Measurements from ENCODE around the gene NHEJ1. TPM values are rescaled to one million over a fixed set of nuclear protein-coding genes. Genes with fewer than 3 reads are reported as not detected.

NHEJ1 gene
- total and polyA plus RNA-seq, 12 donors, result 3.8 to 12.0 (median 7.1) TPM

GRCh38 chr2:219034823-219035222 lies 125.8 kb downstream of the NHEJ1 start:
- no peak overlapping the region for H3K27ac ChIP-seq
- peaks cover 0 to 96% (median 73%) of the 10 kb centered on the region in 7 donors for H3K27me3 ChIP-seq
- TF ChIP-seq, protein P1, sequence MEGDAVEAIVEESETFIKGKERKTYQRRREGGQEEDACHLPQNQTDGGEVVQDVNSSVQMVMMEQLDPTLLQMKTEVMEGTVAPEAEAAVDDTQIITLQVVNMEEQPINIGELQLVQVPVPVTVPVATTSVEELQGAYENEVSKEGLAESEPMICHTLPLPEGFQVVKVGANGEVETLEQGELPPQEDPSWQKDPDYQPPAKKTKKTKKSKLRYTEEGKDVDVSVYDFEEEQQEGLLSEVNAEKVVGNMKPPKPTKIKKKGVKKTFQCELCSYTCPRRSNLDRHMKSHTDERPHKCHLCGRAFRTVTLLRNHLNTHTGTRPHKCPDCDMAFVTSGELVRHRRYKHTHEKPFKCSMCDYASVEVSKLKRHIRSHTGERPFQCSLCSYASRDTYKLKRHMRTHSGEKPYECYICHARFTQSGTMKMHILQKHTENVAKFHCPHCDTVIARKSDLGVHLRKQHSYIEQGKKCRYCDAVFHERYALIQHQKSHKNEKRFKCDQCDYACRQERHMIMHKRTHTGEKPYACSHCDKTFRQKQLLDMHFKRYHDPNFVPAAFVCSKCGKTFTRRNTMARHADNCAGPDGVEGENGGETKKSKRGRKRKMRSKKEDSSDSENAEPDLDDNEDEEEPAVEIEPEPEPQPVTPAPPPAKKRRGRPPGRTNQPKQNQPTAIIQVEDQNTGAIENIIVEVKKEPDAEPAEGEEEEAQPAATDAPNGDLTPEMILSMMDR (IDR thresholded peaks at IDR 0.05), result no peak
- no peak overlapping the region for H3K4me3 ChIP-seq
- 49 to 60% methylated on average over 6 of the region's 6 CpGs for WGBS, 2 donors
- no peaks in the 10 kb centered on the region for H3K36me3 ChIP-seq
- no peaks in the 10 kb centered on the region for H3K4me1 ChIP-seq
- H3K9me3 ChIP-seq, result no peaks in the 10 kb centered on the region
- ATAC-seq, result no peak
- intact Hi-C loops (cut with DNase I), result no loop called here
- DNase-seq, result no peak

GRCh38 chr2:219032051-219032745 lies 128.4 kb downstream of the NHEJ1 start:
- H3K36me3 ChIP-seq, result no peaks in the 10 kb centered on the region
- no peak for ATAC-seq
- intact Hi-C loops (cut with DNase I), result no loop called here
- H3K4me1 ChIP-seq, result no peaks in the 10 kb centered on the region
- no peaks in the 10 kb centered on the region for H3K9me3 ChIP-seq
- no peak overlapping the region for H3K4me3 ChIP-seq
- H3K27me3 ChIP-seq, result peaks cover 0 to 71% (median 59%) of the 10 kb centered on the region in 7 donors
- DNase-seq, result no peak
- TF ChIP-seq, protein P1 (IDR thresholded peaks at IDR 0.05), result no peak
- H3K27ac ChIP-seq, result no peak overlapping the region
- WGBS, 2 donors, result 82 to 85% methylated on average over 23 of the region's 23 CpGs

DNA sequence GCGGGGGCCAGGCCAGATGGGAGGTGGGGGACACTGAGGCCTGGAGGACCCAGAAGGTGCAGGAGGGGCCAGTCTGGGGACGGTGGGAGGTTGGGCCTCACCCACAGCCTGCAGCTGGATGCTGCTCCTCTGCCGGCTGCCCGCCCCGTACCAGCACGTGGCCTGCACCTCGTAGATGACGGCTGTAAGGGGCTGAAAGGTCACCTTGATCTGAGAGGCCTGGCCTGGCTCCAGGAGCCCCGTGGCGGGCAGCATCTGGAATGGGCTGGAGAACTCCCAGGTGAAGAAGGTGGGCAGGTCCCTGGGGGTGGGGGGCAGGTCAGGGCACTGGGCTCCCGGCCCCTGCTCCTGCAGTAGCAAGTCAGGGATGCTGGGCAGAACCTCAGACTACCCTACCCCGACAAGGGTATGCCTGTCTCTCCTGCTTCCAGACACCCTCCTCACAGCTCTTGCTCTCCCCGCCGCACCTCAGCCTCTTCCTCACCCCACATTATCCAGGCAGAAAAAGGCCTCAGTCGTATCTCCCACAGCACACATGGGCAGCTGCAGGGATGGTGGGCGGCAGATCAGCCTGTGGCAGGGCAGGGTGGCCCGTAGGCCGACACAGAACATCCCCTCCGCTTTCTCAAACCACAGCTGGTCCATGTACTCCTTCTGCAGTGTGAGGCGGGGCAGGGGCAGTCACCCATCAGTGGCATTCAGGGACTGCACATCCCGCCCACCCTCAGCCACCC lies 129.4 kb downstream of the NHEJ1 start:
- WGBS, 2 donors, result 58 to 61% methylated on average over 21 of the region's 21 CpGs
- no peak overlapping the region for H3K27ac ChIP-seq
- H3K4me3 ChIP-seq, result no peak overlapping the region
- intact Hi-C loops (cut with DNase I), result no loop called here
- H3K27me3 ChIP-seq, result peaks cover 0 to 61% (median 51%) of the 10 kb centered on the region in 7 donors
- TF ChIP-seq, protein P1 (IDR thresholded peaks at IDR 0.05), result no peak
- no peaks in the 10 kb centered on the region for H3K9me3 ChIP-seq
- no peaks in the 10 kb centered on the region for H3K4me1 ChIP-seq
- ATAC-seq (no peak), DNase-seq (no peak)
- H3K36me3 ChIP-seq, result no peaks in the 10 kb centered on the region

DNA sequence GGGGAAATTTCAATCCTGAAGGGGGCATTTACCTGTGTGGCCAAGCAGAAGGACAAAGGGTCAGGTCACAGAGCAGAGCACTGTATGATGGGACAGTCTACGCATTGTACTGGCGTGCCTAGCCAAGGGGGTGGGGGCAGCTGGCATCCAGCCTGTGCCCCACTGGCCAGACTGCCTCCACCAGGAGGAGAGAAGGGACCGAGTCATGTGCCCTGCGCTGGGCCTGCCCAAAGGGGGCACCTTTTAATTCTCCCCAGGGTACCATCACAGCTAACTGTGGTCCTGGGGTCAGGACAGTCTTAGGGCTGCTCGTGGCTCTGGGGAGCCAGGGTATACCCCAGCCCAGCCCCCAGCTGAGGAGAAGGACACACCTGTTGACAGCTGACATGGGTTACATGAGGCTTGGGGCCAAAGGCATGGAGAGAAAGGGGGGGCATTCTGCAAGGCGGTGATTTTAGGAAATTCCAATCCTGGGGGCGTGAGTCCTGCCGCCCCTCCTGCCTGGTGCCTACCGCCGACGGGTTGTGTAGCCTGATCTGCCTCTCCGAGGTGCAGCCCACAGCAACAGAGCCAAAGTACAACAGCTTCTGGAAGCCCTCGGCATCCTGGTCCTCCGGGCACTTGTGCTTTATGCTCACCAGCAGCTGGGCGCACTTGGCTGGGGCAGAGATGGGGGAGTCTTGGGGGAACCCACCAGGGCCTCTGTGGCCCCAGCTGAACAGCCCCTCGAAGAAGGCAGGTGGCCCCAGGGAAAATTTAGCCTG lies 130.3 kb downstream of the NHEJ1 start:
- Histone ChIP-seq H3K4me3 (no peak overlapping the region), H3K27me3 (peaks cover 0 to 54% (median 48%) of the 10 kb centered on the region in 7 donors), H3K9me3 (no peaks in the 10 kb centered on the region), H3K4me1 (no peaks in the 10 kb centered on the region), H3K27ac (no peak overlapping the region), H3K36me3 (no peaks in the 10 kb centered on the region)
- DNase-seq (no peak), ATAC-seq (peak in 2 of 8 donors; percentile 27)
- WGBS, 2 donors, result 72 to 78% methylated on average over 16 of the region's 16 CpGs
- intact Hi-C loops (cut with DNase I), result no loop called here
- TF ChIP-seq, protein P1 (IDR thresholded peaks at IDR 0.05), result no peak

Measured in heart right ventricle (tissue), 16 donors.